Stimulated activated naive CD8-positive, alpha-beta T cell treated with anti-CD3 and anti-CD28 coated beads, Interleukin-15, Interleukin-2, amounts not matched to agents 100 ng/mL and 50 ng/mL, for 24 hours (primary cell): ENCODE data around the gene SART3.

Experiments used
- H3K27ac Mint-ChIP-seq: one replicate; pipeline ENCODE4 v1.8.0; 2021; ENCODE audit warnings: mild to moderate bottlenecking, mixed read lengths
- H3K27me3 Mint-ChIP-seq: one replicate; pipeline ENCODE4 v1.8.0; 2021; ENCODE audit warnings: mixed read lengths
- H3K36me3 Mint-ChIP-seq: one replicate; pipeline ENCODE4 v1.8.0; 2021; ENCODE audit warnings: low read depth, mixed read lengths
- H3K4me1 Mint-ChIP-seq: one replicate; pipeline ENCODE4 v1.8.0; 2021; ENCODE audit warnings: low read depth, mixed read lengths
- H3K4me3 Mint-ChIP-seq: one replicate; pipeline ENCODE4 v1.8.0; 2021; ENCODE audit warnings: mild to moderate bottlenecking, mixed read lengths
- H3K9me3 Mint-ChIP-seq: one replicate; pipeline ENCODE4 v1.8.0; 2021; ENCODE audit warnings: mixed read lengths

The SART3 gene, protein sequence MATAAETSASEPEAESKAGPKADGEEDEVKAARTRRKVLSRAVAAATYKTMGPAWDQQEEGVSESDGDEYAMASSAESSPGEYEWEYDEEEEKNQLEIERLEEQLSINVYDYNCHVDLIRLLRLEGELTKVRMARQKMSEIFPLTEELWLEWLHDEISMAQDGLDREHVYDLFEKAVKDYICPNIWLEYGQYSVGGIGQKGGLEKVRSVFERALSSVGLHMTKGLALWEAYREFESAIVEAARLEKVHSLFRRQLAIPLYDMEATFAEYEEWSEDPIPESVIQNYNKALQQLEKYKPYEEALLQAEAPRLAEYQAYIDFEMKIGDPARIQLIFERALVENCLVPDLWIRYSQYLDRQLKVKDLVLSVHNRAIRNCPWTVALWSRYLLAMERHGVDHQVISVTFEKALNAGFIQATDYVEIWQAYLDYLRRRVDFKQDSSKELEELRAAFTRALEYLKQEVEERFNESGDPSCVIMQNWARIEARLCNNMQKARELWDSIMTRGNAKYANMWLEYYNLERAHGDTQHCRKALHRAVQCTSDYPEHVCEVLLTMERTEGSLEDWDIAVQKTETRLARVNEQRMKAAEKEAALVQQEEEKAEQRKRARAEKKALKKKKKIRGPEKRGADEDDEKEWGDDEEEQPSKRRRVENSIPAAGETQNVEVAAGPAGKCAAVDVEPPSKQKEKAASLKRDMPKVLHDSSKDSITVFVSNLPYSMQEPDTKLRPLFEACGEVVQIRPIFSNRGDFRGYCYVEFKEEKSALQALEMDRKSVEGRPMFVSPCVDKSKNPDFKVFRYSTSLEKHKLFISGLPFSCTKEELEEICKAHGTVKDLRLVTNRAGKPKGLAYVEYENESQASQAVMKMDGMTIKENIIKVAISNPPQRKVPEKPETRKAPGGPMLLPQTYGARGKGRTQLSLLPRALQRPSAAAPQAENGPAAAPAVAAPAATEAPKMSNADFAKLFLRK

GRCh38 chr12:108560752-108561719, at the start of gene SART3:
Gene SART3, minus strand, starts transcription at chr12:108561173. Its CDS starts 19 bp downstream, at chr12:108561154.
- peaks cover 73% of the 10 kb centered on the region for H3K4me1 Mint-ChIP-seq
- peak within 1 kb of the TSS; percentile 98 for H3K4me3 Mint-ChIP-seq
- H3K36me3 Mint-ChIP-seq: peaks cover 49% of the 10 kb centered on the region
- H3K27me3 Mint-ChIP-seq: no peaks in the 10 kb centered on the region
- peak within 1 kb of the TSS; percentile 99 for H3K27ac Mint-ChIP-seq
- no peaks in the 10 kb centered on the region for H3K9me3 Mint-ChIP-seq

GRCh38 chr12:108610336-108610815, 49.4 kb upstream of the SART3 start:
- Mint-ChIP-seq H3K4me1 (peaks cover 31% of the 10 kb centered on the region), H3K27ac (no peak overlapping the region)

DNA sequence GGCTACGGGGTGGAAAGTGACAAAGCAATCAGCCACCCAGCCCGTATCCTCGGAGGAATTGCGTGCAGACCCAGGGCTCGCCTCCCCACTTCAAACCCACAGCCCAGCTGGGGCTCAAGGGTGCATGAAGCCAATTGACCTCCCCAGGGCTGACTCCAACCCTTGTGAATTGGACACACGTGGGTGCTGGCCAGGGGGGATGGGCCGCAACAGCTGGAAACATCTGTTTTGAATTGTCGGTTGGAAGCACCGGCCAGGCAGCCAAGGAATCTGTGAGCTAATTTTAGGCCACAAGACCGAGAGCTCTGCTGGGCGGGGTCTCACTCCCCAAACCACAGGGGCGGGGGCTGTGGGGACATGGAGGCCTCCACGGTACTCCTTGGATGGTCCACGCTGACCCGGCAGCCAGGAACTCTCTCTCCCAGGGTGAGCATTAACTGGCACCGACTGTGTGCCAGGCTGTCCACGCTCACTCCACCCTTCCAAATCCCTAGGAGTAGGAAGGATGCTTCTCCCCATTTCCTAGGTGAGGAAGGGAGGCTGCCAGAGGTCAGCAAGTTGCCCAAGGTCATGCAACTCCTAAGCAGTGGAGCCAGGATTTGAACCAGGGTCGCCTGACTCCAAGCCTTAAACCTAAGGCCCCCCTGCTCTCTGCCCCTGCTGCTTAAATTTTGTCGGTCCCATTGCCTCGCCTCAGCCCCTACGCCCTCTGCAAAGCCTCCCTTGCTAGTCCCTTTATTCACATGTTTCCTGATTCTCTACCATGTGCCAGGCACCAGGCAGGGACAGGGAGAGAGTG, 48.8 kb upstream of the SART3 start:
- H3K27ac Mint-ChIP-seq: no peak overlapping the region
- H3K27me3 Mint-ChIP-seq: no peaks in the 10 kb centered on the region
- no peaks in the 10 kb centered on the region for H3K9me3 Mint-ChIP-seq
- H3K36me3 Mint-ChIP-seq: no peaks in the 10 kb centered on the region
- peaks cover 32% of the 10 kb centered on the region for H3K4me1 Mint-ChIP-seq
- no peak overlapping the region for H3K4me3 Mint-ChIP-seq

More at GRCh38 chr12:108610336-108610815, 49.4 kb upstream of the SART3 start:
- Mint-ChIP-seq H3K27me3 (no peaks in the 10 kb centered on the region), H3K36me3 (no peaks in the 10 kb centered on the region), H3K9me3 (no peaks in the 10 kb centered on the region), H3K4me3 (no peak overlapping the region)

DNA sequence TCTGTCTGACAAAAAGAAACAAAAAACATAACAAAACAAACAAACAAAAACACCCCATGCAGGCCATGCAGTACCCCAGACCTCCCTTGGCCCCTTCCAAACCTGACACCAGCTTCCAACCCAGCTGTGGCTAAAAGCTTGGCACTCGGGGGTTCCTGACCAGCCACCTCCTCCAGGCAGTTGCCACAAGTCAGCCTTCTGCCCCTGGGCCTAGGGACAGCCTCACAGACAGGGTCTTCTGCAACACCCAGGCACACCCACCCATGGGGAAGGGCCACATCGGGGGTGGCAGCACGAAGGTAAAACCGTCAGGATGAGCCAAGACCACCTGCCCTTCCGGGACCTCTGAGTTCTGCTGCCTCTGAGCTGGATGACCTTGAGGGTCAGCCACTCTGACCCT, 47.6 kb upstream of the SART3 start:
- Mint-ChIP-seq H3K9me3 (no peaks in the 10 kb centered on the region), H3K4me3 (no peak overlapping the region), H3K36me3 (no peaks in the 10 kb centered on the region), H3K4me1 (peaks cover 25% of the 10 kb centered on the region), H3K27me3 (no peaks in the 10 kb centered on the region), H3K27ac (no peak overlapping the region)

DNA sequence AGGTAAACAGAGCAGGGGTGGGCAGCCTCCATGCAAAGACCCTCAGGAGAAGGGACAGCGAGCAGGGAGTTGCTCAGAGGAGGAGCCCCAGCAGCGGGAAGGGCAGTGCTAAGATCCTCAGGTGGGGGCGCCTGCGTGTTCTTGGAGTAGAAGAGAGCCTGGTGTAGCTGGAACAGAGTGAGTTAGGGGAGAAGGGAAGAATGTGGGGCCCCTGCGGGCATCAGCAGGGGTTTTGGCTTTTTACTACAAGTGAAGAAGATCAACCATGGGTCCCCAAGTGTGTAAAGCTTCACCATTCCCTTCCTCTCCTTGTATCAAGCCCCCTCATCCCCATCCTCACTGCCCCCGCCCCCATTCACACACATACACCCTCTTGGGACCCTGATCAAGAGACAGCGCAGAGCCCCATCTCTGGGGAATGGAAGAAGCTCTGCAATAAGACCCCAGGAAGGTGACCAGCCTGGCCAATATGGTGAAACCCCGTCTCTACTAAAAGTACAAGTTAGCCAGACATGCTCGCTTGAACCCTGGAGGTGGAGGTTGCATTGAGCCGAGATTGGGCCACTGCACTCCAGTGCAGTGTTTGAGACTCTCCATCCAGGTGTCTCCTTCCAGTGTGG, 47.1 kb upstream of the SART3 start:
- Mint-ChIP-seq H3K4me3 (no peak overlapping the region), H3K27me3 (no peaks in the 10 kb centered on the region), H3K9me3 (no peaks in the 10 kb centered on the region), H3K27ac (no peak overlapping the region), H3K4me1 (peaks cover 19% of the 10 kb centered on the region), H3K36me3 (no peaks in the 10 kb centered on the region)

GRCh38 chr12:108606492-108606891, 45.5 kb upstream of the SART3 start:
- Mint-ChIP-seq H3K27ac (peak overlapping the region; percentile 70), H3K27me3 (no peaks in the 10 kb centered on the region), H3K36me3 (no peaks in the 10 kb centered on the region), H3K4me1 (peaks cover 3% of the 10 kb centered on the region), H3K4me3 (no peak overlapping the region), H3K9me3 (no peaks in the 10 kb centered on the region)

- Mint-ChIP-seq H3K4me3 (peak overlapping the region; percentile 49), H3K27ac (peak overlapping the region; percentile 70), H3K27me3 (no peaks in the 10 kb centered on the region), H3K4me1 (peaks cover 3% of the 10 kb centered on the region), H3K9me3 (no peaks in the 10 kb centered on the region), H3K36me3 (no peaks in the 10 kb centered on the region)
Observed at GRCh38 chr12:108605690-108606406, 44.9 kb upstream of the SART3 start.

DNA sequence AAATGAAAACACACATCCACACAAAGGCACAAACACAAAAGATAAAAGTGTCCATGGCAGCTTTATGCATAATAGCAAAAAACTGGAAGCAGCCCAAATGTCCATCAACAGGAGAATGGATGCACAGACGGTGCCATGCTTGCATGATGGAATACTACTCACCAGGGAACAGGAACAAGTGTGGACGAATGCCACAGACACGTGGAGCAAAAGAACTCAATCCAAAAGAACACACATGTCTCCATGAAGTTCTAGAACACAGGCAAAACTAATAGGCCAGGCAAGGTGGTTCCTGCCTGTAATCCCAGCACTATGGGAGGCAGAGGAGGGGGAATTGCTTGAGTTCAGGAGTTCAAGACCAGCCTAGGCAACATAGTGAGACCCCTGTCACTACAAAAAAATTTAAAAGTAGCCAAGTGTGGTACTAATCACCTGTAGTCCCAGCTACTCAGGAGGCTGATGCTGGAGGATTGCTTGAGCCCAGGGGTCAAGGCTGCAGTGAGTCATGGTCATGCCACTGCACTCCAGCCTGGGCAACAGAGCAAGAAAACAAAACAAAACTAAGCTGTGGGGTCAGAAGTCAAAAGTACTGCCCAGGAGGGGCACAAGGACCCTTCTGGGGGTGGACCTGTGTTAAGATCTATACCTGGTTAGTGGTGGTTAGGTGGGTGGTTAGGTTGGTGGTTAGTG, 44.2 kb upstream of the SART3 start:
- H3K9me3 Mint-ChIP-seq: no peaks in the 10 kb centered on the region
- H3K27ac Mint-ChIP-seq: peak overlapping the region; percentile 70
- H3K4me3 Mint-ChIP-seq: peak overlapping the region; percentile 49
- no peaks in the 10 kb centered on the region for H3K27me3 Mint-ChIP-seq
- no peaks in the 10 kb centered on the region for H3K36me3 Mint-ChIP-seq
- peaks cover 3% of the 10 kb centered on the region for H3K4me1 Mint-ChIP-seq

DNA sequence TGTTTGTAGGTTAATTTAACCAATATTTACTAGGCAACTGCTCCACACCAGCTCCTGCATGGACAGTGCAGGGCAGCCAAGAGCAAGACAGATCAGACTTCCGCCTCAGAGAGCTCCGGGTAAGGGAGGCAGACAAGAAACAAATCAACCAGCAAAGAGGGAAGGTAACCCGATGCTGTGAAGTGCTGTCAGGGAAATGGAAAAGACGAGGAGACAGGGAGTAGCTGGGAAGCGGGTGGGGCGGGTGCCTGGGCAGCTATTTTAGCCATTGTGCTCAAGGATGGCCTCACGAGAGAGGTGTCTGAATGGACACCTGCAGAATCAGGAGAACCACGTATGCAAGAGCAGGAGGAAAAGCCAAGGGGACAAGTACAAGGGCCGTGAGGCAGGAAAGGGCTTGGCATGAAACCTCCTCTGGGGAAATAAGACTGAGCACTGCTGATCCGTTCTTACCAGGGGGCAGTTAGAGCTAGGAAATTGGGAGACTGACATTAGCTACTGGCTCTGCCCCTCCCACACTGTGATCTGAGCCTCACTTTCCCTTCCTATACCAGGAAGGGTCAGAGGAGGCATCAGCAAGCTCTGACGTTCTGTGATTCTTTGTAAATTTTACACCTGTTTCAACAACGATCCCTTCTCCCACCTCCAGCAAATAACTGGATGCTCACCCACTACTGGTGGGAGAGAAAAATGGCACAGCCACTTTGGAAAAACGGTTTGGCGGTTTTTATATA, 43.4 kb upstream of the SART3 start:
- no peak overlapping the region for H3K4me3 Mint-ChIP-seq
- no peak overlapping the region for H3K27ac Mint-ChIP-seq

GRCh38 chr12:108603743-108604142, 42.8 kb upstream of the SART3 start:
- no peaks in the 10 kb centered on the region for H3K36me3 Mint-ChIP-seq
- no peak overlapping the region for H3K4me3 Mint-ChIP-seq
- H3K27ac Mint-ChIP-seq: no peak overlapping the region
- H3K9me3 Mint-ChIP-seq: no peaks in the 10 kb centered on the region
- peaks cover 3% of the 10 kb centered on the region for H3K4me1 Mint-ChIP-seq
- peaks cover 4% of the 10 kb centered on the region for H3K27me3 Mint-ChIP-seq

More for the DNA sequence above, 43.4 kb upstream of the SART3 start:
- Mint-ChIP-seq H3K4me1 (peaks cover 3% of the 10 kb centered on the region), H3K9me3 (no peaks in the 10 kb centered on the region), H3K27me3 (no peaks in the 10 kb centered on the region), H3K36me3 (no peaks in the 10 kb centered on the region)

- Mint-ChIP-seq H3K4me1 (peaks cover 3% of the 10 kb centered on the region), H3K27ac (no peak overlapping the region), H3K9me3 (no peaks in the 10 kb centered on the region), H3K36me3 (no peaks in the 10 kb centered on the region), H3K4me3 (no peak overlapping the region), H3K27me3 (peaks cover 4% of the 10 kb centered on the region)
Observed at GRCh38 chr12:108602976-108603704, 42.2 kb upstream of the SART3 start.
